Putamen (tissue), 1 donor: Measurements from ENCODE around the gene ZPBP.

Experiments
- DNase-seq: peaks from one replicate; pipeline ENCODE4 v3.0.0-alpha.2; 2016; ENCODE audit warnings: low spot score

Gene ZPBP, protein sequence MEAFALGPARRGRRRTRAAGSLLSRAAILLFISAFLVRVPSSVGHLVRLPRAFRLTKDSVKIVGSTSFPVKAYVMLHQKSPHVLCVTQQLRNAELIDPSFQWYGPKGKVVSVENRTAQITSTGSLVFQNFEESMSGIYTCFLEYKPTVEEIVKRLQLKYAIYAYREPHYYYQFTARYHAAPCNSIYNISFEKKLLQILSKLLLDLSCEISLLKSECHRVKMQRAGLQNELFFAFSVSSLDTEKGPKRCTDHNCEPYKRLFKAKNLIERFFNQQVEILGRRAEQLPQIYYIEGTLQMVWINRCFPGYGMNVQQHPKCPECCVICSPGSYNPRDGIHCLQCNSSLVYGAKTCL

DNA sequence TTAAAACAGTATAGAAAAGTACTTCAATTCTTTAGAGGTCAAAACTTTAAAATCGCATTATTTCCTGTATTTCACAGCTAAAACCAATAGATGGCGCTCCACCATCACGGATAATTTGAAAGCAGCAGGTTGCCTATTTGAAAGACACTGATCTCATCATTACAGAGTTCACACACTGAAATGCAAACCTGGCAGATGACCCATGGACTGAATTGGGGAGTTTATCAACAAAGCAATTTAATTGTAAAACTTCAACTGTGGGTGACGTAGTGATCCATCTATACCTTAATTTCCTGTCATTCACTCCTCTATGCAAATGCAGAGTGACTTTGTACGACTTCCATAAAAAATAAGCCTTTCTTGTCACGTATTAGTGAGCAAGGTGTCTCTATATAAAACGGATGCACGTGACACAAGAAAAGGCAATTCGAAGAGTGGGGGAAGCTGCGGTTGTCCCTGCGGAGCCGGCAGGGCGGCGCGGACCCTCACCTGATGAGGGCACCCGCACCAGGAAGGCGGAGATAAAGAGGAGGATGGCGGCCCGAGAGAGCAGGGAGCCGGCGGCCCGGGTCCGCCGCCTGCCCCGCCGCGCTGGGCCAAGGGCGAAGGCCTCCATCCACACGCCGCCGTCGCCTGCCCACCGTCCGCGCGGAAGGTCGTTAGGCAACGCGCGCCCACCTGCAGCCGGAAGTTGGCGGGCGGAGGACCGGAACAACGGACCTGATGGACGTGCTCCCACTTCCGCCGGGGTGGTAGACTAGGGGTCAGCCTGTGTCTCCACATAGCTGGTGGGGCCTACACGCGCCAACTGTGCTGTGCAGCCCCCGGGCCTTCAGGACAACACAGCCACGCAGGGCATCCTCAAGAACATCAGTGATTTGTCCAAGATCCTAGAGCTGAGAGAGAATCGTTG is at the start of gene ZPBP:
Gene ZPBP, minus strand, starts transcription at position 668 of the 913 bp plus-strand sequence. Its CDS starts 52 bp downstream, at position 616.
- DNase-seq: peak; percentile 56

DNA sequence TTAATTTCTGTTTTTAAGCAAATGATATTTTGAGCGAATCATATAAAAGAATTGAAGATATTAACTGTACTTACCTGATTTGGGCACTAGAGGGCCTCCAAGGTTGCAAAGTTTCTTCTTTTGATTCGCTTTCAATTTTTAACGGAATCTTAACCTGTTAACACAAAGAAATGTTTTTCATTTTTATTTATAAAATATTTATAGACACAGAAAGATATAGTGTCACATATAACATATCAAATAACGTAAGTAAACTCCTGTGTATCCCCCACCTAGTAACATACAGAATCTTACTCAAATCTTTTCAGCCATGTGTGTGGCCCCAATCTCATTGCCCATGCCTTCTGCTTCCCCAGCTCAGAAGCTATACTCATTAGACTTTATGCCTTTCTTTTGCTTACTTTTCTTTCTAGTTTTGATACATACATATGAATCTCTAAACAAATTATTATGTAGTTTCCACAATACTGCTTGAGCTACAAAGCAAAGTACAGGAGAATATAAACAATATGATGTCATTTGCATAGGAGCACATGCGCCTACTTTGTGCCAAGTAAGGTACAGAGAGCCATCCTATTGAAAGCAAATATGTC is 49.5 kb upstream of the ZPBP start:
- DNase-seq: peak; percentile 17

DNA sequence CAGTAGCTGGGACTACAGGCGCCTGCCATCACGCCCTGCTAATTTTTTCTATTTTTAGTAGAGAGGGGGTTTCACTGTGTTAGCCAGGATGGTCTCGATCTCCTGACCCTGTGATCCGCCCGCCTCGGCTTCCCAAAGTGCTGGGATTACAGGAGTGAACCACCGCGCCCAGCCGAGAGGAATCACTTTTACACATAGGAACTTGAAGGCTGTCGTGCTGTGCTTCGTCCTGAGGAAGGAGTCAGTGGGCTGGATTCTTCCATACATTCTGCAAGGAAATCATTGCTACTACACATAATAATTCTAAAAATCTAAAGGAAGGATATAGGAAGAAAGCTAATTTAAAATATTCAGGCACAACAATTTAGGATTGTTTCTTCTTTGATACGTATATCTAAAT is 48.8 kb upstream of the ZPBP start:
- no peak for DNase-seq

DNA sequence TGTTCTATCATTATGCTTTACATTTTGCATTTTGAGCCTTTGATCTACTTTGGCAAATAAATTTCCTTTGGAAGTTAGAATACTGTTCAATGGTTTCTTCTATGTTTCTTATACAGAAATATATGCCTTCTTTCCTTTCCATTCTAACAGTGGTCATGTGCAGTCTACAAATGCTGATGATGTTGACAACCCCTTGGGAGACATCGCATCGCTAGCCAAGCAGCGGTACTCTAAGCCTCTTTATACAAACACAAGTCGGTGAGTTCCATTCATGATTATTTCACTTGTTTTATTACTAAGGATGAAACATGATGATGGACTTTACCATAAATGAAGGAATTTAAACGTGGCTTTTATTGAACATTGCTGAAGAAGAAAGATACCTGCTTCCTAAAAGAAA is 48.1 kb upstream of the ZPBP start:
- no peak for DNase-seq

DNA sequence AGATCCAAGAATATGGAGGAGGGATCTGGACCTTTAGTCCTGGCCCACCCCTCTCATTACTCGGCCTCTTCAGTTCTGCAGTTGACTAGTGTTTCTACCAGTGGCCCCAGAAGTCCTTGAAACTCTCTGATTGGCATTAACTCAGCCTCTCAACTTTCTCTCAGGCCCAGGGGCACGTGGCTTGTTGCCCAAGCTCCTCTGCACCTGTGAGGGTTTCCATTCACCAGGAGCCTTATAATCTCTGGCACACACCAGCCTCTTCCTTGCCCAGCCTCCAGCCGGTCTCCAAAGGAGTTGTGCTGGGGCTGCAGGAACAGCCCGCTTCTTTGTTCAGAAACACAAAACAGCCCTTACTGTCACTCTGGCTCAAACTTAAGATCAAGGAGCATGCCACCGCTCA is 47.6 kb upstream of the ZPBP start:
- no peak for DNase-seq

DNA sequence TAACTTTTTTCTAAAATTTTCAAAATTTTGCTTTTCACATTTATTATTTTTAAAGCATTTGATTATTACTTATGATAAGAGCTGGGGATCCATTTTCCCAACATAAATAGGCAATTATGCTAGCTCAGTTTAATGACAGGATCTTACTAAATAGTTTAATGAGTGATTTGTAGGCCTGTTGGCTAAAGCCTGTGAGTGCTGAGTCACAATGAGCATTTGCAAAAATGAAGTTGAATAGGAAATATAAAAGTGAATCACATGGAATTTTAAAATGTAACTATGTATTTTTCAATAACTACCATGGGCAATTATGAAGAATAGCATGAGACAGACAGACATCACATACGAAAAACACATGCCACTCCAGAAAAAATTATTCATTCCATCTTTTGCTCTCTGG is 45.1 kb upstream of the ZPBP start:
- no peak for DNase-seq

DNA sequence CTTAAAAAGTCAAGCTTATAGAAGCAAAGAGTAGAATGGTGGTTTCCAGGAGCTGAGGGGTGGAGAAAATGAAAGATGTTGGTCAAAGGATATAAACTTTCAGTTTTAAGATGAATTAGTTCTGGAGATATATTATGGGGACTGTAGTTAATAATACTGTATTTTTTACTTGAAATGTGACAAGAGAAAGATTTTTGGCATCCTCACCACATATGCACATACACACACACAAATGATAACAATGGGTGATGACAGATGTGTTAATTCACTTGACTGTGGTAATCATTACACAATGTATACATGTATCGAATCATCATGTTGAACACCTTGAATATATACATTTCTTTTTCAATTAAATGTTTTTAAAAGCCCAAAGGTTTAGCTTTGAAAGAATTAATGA is 32.7 kb upstream of the ZPBP start:
- DNase-seq: no peak

DNA sequence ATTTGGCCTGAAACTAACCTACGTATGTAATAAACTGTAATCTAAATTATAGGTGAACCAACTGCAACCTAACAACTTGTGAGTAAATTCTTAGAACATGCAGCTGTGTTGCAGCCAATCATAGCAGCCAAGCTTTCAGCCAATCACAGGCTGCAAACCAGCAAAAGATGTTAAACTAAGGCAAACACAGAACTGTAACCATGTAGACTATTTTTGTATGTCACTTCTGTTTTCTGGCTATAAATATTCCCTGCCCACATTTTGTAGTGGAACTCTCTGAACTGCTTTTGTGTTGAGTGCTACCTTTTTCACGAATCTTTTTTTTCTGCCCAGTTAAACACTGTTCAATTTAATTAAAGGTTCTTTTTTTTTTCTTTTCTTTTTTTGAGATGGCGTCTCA is 28.2 kb upstream of the ZPBP start:
- DNase-seq: no peak

DNA sequence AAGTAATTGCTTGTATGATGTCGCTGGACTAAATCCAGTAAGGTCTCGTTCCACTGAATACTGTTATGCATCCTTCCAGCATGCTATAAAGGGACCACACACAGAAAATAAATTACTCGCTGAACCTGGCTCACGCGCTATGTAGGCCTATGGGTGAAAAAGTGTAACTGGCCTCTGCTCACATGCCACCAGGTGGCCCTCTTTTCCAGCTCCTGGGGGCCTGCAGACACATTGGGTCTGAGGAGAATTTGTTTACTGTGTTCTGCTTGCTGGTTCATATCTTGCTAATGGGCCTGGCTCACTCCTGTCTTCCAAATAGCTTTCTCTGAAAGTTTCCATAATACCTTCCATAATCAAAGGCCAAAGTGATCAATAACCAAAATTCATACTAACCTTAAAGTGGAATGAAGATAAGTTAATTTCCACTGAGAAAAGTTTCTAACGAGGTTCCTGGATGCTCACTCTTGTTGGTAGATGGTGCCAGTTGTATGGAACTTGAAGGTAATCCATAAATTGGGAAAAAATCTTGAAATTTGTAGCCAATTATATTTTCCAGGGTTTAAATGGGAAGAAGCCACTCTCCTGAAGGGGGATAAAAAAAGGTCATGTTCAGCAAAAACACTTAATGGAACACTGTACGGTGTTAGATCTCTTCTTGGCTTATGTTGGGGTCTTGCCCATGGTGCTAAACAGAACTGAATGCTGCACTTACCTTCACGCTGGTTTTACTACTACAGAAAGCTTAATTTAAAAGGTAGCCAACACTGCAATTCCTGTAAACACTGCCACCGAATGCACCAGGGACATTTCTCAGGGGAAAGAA is 27.0 kb upstream of the ZPBP start:
- no peak for DNase-seq

DNA sequence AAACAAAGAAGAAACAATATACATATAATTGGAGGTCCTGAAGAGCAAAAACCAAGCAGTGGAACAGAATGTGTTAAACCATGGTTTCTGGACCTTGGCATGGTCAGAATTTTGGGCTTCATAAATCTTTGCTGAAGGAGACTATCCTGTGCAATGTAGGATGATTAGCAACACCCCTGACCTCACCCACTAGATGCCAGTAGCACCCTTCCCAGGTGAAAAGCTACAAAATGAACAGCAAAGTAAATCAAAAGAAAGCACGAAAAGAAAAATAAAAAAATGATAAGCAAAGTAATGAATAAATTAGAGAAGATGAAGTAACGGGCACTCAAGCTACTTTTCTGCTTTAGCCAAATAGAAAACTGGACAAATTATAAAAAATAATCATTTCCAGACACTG is 19.2 kb upstream of the ZPBP start:
- DNase-seq: no peak

DNA sequence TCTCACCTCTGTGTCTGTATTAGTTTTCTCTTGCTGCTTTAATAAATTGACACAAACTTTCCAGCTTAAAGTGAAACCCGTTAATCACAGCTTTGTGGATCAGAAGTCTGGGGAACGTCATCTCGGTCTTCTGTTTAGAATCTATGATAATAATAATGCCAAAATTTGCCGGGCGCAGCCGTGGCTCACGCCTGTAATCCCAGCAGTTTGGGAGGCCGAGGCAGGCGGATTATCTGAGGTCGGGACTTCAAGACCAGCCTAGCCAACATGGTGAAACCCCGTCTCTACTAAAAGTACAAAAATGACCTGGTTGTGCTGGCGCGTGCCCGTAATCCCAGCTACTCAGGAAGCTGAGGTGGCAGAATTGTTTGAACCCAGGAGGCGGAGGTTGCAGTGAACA is 8.8 kb upstream of the ZPBP start:
- no peak for DNase-seq

DNA sequence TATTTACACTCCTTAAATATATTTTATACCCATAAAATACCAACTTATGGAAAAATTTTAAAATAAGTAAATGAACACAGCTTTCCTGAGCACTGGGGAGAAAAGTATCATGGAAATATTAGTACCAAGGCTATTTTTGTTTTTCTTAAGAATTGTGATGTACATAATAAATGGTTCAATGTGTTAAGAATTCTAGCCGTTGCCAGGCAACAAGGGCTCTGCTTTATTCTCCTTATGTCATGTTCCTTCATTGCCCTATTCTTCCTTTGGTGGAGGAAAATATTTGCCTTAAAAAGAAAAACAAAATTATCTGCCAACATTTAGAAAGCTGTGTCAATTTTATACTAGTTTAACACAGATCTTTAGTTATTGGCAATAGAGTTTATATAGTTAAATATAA is 2.6 kb upstream of the ZPBP start:
- no peak for DNase-seq

DNA sequence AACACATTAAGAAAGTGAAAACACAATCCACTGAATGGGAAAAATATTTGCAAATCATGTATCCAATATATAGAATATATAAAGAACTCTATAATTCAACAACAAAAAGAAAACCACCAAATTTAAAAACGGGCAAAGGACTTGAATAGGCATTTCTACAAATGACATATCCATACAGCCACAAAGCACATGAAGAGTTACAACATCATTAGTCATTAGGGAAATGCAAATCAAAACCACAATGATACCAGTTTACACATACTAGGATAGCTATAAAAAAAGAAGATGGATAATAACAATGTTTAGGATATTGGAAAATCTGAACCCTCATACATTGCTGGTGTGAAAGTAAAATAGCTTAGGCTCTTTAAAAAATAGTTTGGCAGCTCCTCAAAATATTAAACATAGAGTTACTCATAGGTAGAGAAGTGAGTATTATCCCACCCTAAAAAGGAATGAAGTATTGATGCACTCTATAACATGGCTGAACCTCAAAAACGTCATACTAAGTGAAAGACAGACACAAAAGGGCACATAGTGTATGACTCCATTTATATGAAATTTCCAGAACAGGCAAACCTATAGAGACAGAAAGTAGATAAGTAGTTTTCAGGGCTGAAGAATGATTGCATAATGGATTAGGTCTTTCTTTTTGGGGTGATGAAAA is 4.5 kb downstream of the ZPBP start:
- no peak for DNase-seq

DNA sequence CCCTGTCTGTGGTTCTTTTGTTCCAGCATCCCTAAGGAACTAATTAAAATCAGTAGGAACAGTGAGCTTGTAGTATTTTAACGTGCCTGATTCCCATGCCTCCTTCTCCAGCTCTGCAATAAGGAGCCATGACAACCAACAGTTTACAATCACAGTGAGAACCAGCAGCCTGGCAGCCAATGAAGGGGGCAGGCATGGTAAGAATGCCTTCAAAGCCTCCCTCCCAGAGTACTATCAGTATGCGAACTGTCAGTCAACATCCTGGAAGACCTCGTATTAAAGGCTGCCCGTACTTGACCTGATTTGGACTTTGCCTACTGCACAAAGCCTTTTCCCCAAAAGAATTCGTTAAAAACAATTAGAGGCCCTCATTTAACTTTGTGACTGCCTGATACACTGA is 7.7 kb downstream of the ZPBP start:
- no peak for DNase-seq

DNA sequence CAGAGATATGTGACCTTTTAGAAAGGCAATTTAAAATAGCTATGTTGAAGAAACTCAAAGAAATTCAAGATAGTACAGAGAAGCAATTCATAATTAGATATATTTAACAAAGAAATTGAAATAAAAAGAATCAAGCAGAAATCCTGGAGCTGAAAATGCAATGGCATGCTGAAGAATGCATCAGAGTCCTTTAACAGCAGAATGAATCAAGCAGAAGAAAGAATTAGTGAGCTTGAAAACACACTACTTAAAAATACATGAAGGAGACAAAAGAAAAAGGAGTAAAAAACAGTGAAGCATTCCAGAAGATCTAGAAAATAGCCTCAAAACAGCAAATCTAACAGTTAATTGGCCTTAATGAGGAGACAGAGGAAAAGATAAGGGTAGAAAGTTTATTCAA is 20.0 kb downstream of the ZPBP start:
- no peak for DNase-seq

DNA sequence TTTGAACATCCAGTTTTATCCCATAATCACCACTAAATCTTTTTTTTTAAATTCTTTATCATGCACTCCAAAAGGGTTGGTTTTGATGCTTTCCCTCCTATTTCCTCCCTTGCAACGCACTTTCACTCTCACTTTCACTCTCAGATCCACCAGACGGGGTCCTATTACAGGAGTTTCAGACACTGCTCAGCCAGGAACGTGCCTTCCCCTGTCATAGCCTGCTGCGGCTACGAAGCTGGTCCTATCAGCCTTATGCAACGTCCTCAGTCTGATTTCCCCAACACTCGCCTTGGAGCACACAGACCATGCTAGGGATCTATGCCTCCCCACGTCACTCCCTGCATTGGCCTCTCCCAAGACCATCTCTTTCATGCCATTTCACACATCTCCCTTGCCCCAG is 23.4 kb downstream of the ZPBP start:
- no peak for DNase-seq

DNA sequence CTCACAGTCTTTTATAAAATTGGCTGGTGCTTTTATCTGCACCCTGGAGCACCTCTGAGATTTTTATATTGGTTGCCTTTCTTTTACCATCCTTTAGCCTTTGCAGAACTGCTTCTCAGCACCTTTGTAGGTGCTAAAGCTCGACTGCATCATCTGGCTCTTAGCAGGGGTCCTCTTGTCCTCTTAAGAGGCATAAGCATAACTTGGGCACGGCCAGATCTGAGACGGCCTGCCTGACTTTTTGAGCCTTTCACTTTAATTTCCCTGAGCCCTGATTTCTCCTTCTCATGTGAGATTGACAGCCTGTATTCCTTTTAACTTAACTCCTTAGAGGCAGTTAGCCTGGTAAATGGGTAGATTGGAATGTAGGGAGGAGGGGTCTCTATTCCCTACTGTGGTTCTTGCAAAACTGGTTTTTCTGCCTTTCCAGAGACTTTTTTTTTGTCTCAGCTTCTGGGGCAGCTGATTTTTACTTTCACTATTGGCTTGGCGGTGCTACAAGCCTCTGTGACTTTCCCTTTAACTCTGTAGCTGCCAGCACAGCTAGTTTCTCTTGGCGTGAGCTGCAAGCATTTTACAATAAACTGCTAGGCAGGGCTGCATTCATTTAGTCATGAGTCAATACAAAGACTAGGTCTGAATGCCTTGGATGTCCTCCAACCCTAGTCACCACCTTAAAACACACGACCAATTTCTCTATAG is 24.0 kb downstream of the ZPBP start:
- DNase-seq: peak; percentile 5

DNA sequence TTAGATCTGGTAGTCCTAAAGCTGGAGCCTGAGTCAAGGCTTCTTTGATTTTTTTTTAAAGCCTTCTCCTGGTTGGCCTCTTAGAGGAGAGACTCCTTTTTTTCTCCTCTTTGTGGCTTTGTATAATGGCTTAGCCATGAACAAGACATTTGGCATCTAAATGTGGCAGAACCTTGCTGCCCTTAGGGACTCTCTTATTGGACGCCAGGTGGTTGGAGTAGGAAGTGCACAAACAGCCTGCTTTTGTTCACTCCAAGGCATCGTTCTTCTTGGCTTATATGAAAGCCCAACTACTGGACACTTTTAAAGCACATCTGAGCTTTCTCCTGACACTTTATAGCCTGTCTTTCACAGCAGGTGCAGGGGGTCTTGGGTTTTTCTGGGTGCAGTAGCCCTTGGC is 25.0 kb downstream of the ZPBP start:
- no peak for DNase-seq

DNA sequence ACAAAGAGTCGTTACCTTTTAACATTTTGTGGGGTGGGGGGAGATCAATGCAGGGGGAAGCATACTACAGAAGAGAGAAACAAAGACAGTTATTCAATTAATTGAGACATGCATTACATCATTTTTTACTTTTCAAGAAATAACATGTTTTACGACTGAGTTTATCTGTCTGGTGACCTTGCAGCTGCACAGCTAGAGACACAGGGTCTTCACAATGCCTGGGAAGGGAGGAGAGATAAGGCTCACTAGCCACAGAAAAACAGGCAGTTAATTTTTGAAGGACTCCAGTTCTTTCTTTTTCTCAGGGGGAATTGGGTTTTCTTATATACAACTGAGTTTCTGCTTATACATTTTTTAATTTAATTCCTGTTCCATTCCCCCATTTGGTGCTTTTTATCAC is 30.1 kb downstream of the ZPBP start:
- no peak for DNase-seq

DNA sequence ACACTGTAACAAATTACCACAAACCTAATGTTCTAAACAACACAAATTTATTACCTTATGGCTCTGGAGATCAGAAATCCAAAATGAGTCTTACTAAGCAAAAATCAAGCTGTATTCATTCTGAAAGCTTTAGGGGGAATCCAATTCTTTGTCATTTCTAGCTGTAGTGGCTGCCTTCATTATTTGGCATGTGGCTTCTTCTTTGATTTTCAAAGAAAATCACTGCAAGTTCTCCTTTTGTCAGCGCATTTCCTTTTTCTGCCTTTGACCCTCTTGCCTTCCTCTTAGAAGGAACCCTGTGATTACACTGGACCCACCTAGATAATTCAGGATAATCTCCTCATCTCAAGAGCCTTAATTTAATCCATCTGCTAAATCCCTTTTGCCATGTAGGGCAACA is 36.9 kb downstream of the ZPBP start:
- DNase-seq: no peak

DNA sequence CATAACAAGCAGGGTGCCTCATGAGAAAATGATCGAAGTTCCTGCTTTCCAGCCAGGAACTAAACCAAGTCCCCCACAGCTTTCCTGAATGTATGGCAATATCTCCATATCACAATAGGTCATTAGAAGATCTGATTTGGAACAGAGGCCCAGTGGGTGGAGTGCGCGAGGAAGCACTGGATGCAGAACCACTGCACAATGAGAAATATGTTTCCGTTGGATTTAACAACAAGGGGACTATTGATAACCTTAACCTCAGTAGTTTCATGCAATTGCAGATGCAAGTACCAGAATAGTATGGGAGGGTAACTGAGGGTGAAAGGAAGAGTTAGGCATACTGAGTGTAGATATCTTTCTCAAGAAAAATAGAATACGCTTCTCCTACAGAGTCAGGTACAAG is 45.3 kb downstream of the ZPBP start:
- no peak for DNase-seq
